ENCODE measurements around the gene MAPK8IP2.

Gene MAPK8IP2

DNA sequence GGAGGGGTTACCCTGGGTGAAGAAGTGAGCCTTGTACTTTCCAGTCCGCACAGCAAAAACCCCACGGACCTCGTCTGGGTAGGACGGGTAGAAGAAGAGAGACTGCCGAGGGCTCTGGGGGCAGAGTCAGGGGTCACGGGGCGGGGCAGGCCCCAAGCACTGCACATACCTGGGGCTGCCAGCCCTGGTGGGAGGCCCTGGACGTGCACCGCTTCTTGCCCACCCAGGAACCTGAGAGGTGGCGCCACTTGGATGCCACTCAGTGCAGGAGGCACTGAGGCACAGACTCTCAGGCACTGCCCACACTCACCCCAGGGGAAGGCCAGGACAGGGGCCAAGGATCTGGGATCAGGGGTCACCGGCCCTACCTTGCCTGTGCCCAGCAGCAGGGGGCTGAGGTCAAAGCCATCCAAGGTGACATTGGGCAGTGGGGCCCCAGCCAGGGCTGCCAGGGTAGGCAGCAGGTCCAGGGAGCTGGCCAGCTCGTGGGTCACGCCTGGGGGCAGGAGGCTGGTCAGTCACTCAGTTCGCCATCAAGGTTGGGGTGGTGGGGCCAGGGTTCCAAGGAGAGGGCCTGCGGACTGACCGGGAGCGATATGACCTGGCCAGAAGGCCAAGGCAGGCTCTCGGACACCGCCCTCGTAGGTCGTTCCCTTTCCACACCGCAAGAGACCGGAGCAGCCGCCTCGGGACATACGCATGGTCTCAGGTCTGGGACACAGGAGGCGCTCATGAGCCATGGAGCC, 25.1 kb downstream of the MAPK8IP2 start:
- TF ChIP-seq, protein P1, sequence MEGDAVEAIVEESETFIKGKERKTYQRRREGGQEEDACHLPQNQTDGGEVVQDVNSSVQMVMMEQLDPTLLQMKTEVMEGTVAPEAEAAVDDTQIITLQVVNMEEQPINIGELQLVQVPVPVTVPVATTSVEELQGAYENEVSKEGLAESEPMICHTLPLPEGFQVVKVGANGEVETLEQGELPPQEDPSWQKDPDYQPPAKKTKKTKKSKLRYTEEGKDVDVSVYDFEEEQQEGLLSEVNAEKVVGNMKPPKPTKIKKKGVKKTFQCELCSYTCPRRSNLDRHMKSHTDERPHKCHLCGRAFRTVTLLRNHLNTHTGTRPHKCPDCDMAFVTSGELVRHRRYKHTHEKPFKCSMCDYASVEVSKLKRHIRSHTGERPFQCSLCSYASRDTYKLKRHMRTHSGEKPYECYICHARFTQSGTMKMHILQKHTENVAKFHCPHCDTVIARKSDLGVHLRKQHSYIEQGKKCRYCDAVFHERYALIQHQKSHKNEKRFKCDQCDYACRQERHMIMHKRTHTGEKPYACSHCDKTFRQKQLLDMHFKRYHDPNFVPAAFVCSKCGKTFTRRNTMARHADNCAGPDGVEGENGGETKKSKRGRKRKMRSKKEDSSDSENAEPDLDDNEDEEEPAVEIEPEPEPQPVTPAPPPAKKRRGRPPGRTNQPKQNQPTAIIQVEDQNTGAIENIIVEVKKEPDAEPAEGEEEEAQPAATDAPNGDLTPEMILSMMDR (IDR thresholded peaks at IDR 0.05; ENCODE audit: low read depth, low read length) = no peak
- Histone ChIP-seq H3K9me3 (no peaks in the 10 kb centered on the region), H3K4me3 (ENCODE audit: low read depth, low read length) (no peak overlapping the region), H3K4me1 (no peaks in the 10 kb centered on the region), H3K27me3 (peaks cover 20% of the 10 kb centered on the region), H3K36me3 (no peaks in the 10 kb centered on the region)
- DNase-seq = no peak

DNA sequence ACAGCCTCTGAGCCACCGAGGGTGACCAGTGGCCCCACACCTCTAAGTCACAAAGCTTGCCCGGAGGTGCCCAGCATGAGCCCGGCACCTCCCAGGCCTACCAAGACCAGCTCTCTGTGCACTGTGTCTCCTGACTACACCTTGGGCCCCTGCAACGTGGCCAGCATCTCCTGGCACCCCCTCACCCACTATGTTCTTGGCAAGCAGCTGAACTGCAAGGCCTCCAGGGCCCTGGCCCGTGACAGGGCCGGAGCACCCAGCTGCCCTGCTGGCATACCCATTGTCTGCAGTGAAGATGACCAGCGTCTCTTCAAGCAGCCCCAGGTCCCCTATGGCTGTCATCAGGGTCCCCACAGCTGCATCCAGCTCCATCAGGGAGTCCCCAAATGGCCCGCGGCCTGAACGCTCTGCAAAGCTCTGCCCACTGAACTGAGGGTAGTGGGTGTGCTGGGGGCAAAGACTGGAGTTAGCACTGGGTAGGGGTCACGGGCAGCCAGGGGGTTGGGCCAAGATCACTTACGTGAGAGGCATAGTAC, 25.8 kb downstream of the MAPK8IP2 start:
- no peaks in the 10 kb centered on the region for H3K9me3 ChIP-seq
- peaks cover 13% of the 10 kb centered on the region for H3K27me3 ChIP-seq
- TF ChIP-seq, protein P1 (IDR thresholded peaks at IDR 0.05; ENCODE audit: low read depth, low read length) = no peak; the same call in 1 of the 2 replicates
- no peak for DNase-seq
- H3K4me3 ChIP-seq (ENCODE audit: low read depth, low read length) = no peak overlapping the region
- no peaks in the 10 kb centered on the region for H3K36me3 ChIP-seq
- no peaks in the 10 kb centered on the region for H3K4me1 ChIP-seq

DNA sequence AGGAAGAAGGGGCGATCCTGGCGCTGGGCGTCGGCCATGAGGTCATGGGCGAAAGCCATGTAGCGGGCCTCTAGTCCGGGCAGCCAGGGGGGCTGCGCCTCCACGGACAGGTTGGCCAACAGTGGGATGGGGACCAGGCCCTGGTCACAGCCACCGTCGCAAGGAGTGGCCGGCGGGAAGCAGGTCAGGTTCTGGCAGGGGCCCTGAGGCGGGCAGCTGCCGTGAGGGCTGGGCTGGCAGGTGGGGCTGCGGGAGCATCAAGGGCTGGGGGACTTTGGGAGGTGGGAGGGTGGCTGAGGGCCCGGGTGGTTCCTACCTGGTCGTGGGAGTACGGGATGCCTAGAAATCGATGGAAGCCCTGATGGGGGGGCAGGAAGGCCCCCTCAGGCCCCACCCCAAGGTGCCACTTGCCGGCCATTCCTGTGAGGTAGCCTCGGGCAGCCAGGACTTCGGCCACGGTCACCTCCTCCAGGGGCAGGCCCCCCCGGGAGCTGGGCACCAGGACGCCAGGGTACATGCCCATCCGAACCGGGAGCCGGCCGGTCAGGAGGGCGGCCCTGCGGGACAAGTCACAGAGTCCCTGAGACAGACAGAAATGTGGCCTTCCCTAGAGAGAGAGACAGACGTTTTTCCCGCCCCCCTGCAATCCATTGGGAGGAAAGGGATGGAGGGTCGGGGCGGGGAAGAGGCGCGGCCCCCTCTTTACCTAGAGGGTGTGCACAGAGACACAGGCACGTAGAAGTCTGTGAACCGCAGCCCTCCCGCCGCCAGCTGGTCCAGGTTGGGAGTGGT, 26.5 kb downstream of the MAPK8IP2 start:
- peak; percentile 33 for DNase-seq
- Histone ChIP-seq H3K27me3 (peaks cover 7% of the 10 kb centered on the region), H3K9me3 (no peaks in the 10 kb centered on the region), H3K4me3 (ENCODE audit: low read depth, low read length) (peak overlapping the region; percentile 78), H3K36me3 (no peaks in the 10 kb centered on the region), H3K4me1 (no peaks in the 10 kb centered on the region)
- TF ChIP-seq, protein P1 (IDR thresholded peaks at IDR 0.05; ENCODE audit: low read depth, low read length) = no peak

DNA sequence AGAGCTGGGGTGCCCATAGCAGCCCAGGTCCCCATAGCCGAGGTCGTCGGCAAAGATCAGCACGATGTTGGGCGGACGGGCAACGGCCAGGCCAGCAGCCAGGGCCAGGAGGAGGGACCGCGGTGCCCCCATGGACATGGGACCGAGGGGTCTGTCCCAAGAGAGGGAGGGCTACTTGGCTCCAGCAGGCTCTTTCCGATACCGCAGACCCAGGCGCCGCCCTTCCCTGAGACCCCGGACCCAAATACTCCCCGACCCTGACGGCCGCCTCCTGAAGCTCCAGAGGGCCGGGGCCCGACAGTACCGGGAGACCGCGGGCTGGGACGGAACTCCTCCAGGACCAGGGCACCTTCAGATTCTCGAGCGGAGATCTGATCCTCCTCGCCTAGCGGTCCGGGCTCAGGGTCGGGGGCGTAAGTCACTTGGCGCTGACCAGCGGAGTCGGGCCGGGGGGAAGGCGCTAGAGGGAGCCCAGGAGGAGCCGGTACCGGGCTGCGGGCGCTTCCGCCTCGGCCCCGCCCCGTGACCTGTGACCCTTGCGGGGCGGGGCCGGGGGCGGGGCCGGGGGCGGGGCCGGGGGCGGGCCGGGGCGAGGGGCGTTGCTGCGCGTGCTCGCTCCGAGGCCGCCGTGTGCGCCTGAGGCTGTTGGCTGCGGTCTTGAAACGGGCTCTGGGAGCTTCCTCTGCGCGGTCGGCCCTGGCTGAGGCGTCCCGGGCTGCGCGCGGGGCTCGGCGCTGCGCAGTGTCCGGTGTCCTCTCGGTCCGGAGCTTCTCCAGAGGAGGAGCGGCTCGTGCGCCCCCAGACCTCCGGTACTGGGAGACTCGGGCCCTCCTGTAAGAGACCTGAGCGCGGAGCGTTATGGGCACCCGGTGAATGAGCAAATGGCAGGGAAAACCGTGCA, 27.3 kb downstream of the MAPK8IP2 start, which contains the start of gene ARSA:
ARSA (minus strand) TSS at position 511 of the 901 bp plus-strand sequence; CDS start at position 138, 373 bp downstream.
- TF ChIP-seq, protein P1 (IDR thresholded peaks at IDR 0.05; ENCODE audit: low read depth, low read length) = no peak; the same call in 1 of the 2 replicates
- H3K4me1 ChIP-seq = no peaks in the 10 kb centered on the region
- peak; percentile 88 for DNase-seq
- no peaks in the 10 kb centered on the region for H3K27me3 ChIP-seq
- no peaks in the 10 kb centered on the region for H3K36me3 ChIP-seq
- peak within 1 kb of the TSS; percentile 78 for H3K4me3 ChIP-seq (ENCODE audit: low read depth, low read length)
- H3K9me3 ChIP-seq = no peaks in the 10 kb centered on the region

DNA sequence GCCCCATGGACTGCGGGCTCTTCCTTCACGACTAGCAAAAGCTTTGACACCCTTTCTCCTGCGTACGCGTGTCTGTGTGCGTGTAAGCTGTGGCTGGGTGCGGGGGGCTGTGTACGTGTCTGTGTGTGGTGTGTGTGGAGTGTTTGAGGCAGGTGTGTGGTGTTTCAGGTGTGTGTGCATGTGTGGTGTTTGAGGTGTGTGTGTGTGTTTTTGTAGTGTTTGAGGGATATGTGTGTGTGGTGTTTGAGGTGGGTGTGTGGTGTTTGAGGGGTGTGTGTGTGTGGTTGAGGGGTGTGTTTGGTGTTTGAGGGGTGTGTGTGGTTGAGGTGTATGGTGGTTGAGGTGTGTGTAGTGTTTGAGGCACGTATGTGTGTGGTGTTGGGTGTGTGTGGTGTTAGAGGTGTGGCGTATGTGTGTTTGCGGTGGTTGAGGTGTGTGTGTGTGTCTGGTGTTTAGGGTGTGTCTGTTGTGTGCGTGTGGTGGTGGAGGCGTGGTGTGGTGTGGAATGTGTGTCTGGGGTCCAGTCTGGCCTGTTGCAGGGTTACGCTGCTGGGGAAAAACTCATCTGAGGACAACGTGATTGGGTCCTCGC, 28.0 kb downstream of the MAPK8IP2 start:
- no peak for DNase-seq
- Histone ChIP-seq H3K4me3 (ENCODE audit: low read depth, low read length) (peak overlapping the region; percentile 78), H3K36me3 (no peaks in the 10 kb centered on the region), H3K9me3 (no peaks in the 10 kb centered on the region), H3K27me3 (no peaks in the 10 kb centered on the region), H3K4me1 (no peaks in the 10 kb centered on the region)
- TF ChIP-seq, protein P1 (IDR thresholded peaks at IDR 0.05; ENCODE audit: low read depth, low read length) = no peak

Measured in BE2C (cell line).